Glutamatergic neuron (in vitro differentiated cells): ENCODE measurements around the gene CLK3. TPM values are rescaled to one million over a fixed set of nuclear protein-coding genes. Genes with fewer than 3 reads are reported as not detected.

Source experiments
- DNase-seq: peaks from one replicate; pipeline ENCODE4 v3.0.0; 2022
- H3K27ac Mint-ChIP-seq: one replicate; pipeline ENCODE4 v1.8.0; 2020; ENCODE audit warnings: mild to moderate bottlenecking, mixed read lengths, inconsistent platforms; ENCODE audit not compliant: unreplicated experiment
- H3K27me3 Mint-ChIP-seq: one replicate; pipeline ENCODE4 v1.8.0; 2020; ENCODE audit warnings: mild to moderate bottlenecking, moderate library complexity, mixed read lengths, inconsistent platforms; ENCODE audit not compliant: unreplicated experiment
- H3K36me3 Mint-ChIP-seq: one replicate; pipeline ENCODE4 v1.8.0; 2020; ENCODE audit warnings: mild to moderate bottlenecking, mixed read lengths, inconsistent platforms; ENCODE audit not compliant: unreplicated experiment
- H3K4me1 Mint-ChIP-seq: one replicate; pipeline ENCODE4 v1.8.0; 2020; ENCODE audit warnings: mild to moderate bottlenecking, low read depth, mixed read lengths, inconsistent platforms; ENCODE audit not compliant: unreplicated experiment
- H3K4me3 Mint-ChIP-seq: one replicate; pipeline ENCODE4 v1.8.0; 2020; ENCODE audit warnings: mild to moderate bottlenecking, mixed read lengths, inconsistent platforms; ENCODE audit not compliant: unreplicated experiment
- H3K9me3 Mint-ChIP-seq: one replicate; pipeline ENCODE4 v1.8.0; 2020; ENCODE audit warnings: mild to moderate bottlenecking, moderate library complexity, mixed read lengths, inconsistent platforms; ENCODE audit not compliant: unreplicated experiment
- total RNA-seq: library from RNA; stranded (reverse); fragmentation: NEBNext Ultra II Directional; extraction: Animal tissue kit (Norgen Biotek cat#: 25700); gene quantifications from one replicate; pipeline ENCODE4 v1.2.1, GENCODE V29; 2021; ENCODE audit not compliant: unreplicated experiment
- TF ChIP-seq, protein P1 (sequence below): fragments of 200-600 bp; sonication (generic); IDR thresholded peaks from one replicate; pipeline ENCODE4 v1.5.0; 2021; ENCODE audit not compliant: partially characterized antibody, unreplicated experiment

CLK3 gene
- total RNA-seq, 1 donor from 2014 or later: 99.7 TPM

DNA sequence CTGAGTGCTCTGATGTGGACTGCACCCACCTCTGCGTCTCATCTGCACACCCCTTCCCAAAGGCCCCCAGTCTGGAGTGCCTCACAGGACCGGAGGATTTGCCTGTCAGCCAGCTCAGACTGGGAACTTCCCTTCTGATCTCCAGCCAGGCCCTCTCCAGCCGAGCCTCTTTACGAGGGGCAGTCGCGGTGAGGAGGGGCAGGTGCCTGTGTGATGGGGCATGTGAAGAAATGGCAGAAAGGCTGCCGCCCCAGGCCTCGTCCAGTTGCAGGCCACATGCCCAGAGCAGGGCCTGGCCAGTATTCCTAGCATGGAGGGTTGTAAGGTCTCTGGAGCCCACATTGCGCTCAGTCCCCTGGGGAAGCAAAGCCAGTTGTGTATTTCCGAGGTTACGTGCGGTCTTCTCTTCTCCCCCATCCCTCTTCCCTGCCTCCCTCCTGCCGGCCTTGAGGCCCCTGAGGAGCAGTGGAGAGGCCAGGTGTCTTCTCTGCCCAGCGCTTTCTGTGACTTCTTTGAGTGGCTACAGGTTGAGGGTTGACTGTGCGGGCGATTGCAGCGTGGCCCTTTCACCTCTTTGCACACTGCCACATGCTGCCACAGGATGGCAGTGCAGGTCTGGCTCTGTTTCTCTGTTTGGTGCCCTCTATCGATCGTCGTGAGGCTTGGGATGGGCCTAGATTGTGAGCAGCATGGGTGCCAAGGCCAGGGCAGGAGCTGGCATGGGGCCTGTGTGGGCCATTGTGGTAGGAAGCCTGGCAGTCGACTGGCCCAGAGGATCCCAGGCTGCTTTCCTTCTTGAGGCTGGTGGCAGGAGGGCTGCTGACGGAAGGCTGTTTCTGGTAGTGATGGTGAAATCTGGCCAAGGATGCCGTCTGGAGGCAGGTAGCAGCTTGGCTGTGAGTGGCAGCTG, 5.3 kb downstream of the CLK3 start:
- peak overlapping the region; percentile 57 for H3K4me3 Mint-ChIP-seq
- peaks cover 3% of the 10 kb centered on the region for H3K36me3 Mint-ChIP-seq
- H3K9me3 Mint-ChIP-seq: peaks cover 16% of the 10 kb centered on the region
- peak; percentile 73 for DNase-seq
- peak overlapping the region; percentile 94 for H3K27ac Mint-ChIP-seq
- H3K4me1 Mint-ChIP-seq: peaks cover 28% of the 10 kb centered on the region
- TF ChIP-seq, protein P1, sequence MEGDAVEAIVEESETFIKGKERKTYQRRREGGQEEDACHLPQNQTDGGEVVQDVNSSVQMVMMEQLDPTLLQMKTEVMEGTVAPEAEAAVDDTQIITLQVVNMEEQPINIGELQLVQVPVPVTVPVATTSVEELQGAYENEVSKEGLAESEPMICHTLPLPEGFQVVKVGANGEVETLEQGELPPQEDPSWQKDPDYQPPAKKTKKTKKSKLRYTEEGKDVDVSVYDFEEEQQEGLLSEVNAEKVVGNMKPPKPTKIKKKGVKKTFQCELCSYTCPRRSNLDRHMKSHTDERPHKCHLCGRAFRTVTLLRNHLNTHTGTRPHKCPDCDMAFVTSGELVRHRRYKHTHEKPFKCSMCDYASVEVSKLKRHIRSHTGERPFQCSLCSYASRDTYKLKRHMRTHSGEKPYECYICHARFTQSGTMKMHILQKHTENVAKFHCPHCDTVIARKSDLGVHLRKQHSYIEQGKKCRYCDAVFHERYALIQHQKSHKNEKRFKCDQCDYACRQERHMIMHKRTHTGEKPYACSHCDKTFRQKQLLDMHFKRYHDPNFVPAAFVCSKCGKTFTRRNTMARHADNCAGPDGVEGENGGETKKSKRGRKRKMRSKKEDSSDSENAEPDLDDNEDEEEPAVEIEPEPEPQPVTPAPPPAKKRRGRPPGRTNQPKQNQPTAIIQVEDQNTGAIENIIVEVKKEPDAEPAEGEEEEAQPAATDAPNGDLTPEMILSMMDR: peak; percentile 77
- peaks cover 20% of the 10 kb centered on the region for H3K27me3 Mint-ChIP-seq

DNA sequence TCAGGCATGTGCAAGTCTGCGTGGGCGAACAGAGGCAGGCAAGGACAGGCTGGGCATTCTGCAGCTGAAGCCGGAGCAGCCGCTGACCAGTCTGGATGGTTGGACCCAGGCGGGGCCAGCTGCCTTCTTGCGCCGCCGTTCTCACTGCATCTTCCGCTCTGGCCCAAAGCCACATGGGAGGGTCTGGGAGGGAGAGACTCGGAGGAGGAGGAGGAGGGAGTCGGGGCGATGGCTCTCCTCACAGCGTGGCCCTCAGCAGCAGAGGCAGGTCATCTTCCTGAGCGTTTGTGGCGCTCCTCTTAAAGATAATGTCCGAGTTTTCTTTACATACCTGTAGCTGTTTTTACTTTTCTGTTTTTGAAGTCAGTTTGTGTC, 5.9 kb downstream of the CLK3 start:
- Mint-ChIP-seq H3K4me1 (peaks cover 28% of the 10 kb centered on the region), H3K27ac (peak overlapping the region; percentile 94), H3K4me3 (peak overlapping the region; percentile 61), H3K27me3 (peaks cover 20% of the 10 kb centered on the region), H3K36me3 (peaks cover 3% of the 10 kb centered on the region), H3K9me3 (peaks cover 12% of the 10 kb centered on the region)
- DNase-seq: no peak
- TF ChIP-seq, protein P1: no peak

DNA sequence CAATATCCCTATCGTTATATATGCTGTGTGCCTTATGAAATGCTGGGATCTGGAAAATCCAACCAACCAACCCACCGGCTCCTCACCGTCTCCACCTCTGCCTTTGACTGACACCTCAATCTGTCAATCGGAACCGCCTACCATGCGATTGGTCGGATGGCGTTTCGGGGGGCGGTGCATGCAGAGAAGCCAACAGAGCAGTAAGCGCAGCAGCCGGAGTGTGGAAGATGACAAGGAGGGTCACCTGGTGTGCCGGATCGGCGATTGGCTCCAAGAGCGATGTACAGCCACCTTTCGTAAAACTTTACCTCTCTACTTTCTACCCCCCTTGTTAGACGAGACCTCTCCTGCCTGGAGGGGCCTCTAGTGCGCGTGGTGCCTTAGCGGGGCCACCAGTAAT, 6.3 kb downstream of the CLK3 start:
- DNase-seq: no peak
- TF ChIP-seq, protein P1: no peak
- peaks cover 11% of the 10 kb centered on the region for H3K9me3 Mint-ChIP-seq
- H3K4me3 Mint-ChIP-seq: peak overlapping the region; percentile 61
- H3K36me3 Mint-ChIP-seq: peaks cover 3% of the 10 kb centered on the region
- H3K27ac Mint-ChIP-seq: peak overlapping the region; percentile 94
- peaks cover 26% of the 10 kb centered on the region for H3K4me1 Mint-ChIP-seq
- H3K27me3 Mint-ChIP-seq: peaks cover 18% of the 10 kb centered on the region

DNA sequence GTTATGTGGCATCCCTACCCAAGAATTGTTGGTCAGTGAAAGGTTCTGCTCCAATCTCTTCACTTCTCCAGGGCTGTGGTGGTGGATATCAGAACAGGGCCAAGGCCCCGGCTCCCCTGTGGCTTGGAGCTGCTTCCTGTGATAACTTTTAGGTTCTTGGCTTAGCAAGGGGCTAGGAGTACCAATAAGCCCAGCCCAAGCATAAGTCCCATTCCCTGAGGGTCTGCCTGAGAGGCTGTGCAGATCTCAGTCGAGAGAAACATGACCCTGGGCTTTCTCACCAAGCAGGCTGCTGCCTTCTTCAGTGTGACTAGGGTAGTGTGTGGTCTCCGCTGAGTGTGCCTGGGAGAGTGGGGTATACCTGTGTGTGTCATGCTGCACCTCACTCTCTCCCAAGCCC, 7.1 kb downstream of the CLK3 start:
- no peak for DNase-seq
- peaks cover 18% of the 10 kb centered on the region for H3K4me1 Mint-ChIP-seq
- peaks cover 15% of the 10 kb centered on the region for H3K27me3 Mint-ChIP-seq
- H3K36me3 Mint-ChIP-seq: peaks cover 3% of the 10 kb centered on the region
- no peak overlapping the region for H3K4me3 Mint-ChIP-seq
- H3K9me3 Mint-ChIP-seq: peaks cover 11% of the 10 kb centered on the region
- TF ChIP-seq, protein P1: no peak
- no peak overlapping the region for H3K27ac Mint-ChIP-seq

DNA sequence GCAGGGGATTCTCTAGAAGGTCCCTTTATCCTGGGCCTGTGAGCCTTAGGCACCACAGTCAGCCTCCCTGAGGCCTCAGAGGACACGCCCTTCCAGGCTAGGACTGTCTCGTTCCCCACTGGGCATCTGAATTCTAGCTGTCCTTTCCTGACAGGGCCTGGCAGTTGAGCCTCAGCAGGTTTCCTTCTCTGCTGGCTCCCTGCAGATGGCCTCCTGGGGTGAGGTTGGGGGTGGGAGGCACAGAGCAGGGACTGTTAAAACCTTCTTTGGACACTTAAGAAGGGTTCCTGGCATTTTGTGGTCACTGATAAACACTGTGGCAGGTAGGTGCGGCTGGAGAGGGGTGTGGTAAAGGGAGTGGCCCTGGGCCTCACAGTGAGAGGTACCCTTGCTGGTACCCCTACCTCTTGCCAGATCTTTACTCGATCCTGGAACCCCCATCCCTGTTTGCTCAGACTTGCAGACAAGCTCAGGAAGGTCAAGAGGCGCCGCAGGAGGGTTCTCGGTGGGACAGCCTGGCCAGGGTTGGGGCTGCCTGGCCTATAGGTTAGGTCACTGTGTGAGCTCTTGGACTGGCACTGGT, 8.5 kb downstream of the CLK3 start:
- DNase-seq: no peak
- H3K4me3 Mint-ChIP-seq: no peak overlapping the region
- TF ChIP-seq, protein P1: no peak
- peaks cover 3% of the 10 kb centered on the region for H3K36me3 Mint-ChIP-seq
- H3K4me1 Mint-ChIP-seq: peaks cover 14% of the 10 kb centered on the region
- H3K27ac Mint-ChIP-seq: no peak overlapping the region
- peaks cover 15% of the 10 kb centered on the region for H3K27me3 Mint-ChIP-seq
- peaks cover 11% of the 10 kb centered on the region for H3K9me3 Mint-ChIP-seq
